SK-N-MC (cell line): Measurements from ENCODE around the gene POLR1G.
"Not testable (repeated sequence)": the region's sequence is repeated elsewhere in the genome, so short reads cannot be mapped to it uniquely, and the experiment has no call there.

Experiments used
- DNase-seq: peaks from one replicate; pipeline ENCODE4 v3.0.0-alpha.2; 2011; ENCODE audit warnings: low read depth, low spot score
- H3K27ac ChIP-seq: fragments of 200-600 bp; sonication (generic); 2 replicates; pipeline ENCODE4 v1.5.1; 2016; ENCODE audit warnings: mixed run types
- H3K36me3 ChIP-seq: fragments of 200-600 bp; sonication (generic); 2 replicates; pipeline ENCODE4 v1.6.1; 2017; ENCODE audit warnings: antibody characterized with exemption, low read length, mixed read lengths; ENCODE audit not compliant: insufficient read depth
- H3K4me3 ChIP-seq: fragments of 200-600 bp; sonication (generic); 2 replicates; pipeline ENCODE4 v1.5.1; 2016
- H3K9ac ChIP-seq: fragments of 200-600 bp; sonication (generic); 2 replicates; pipeline ENCODE4 v1.8.0; 2017; ENCODE audit warnings: mixed run types, mixed read lengths; ENCODE audit not compliant: insufficient read length
- H3K9me3 ChIP-seq: fragments of 200-600 bp; sonication (generic); 2 replicates; pipeline ENCODE4 v1.6.1; 2017; ENCODE audit warnings: low read depth, mild to moderate bottlenecking, antibody characterized with exemption, low read length, moderate library complexity, mixed read lengths
- EZH2 ChIP-seq: fragments of 200-600 bp; sonication (generic); IDR thresholded peaks from one replicate; pipeline ENCODE4 v1.6.1; 2017; ENCODE audit warnings: antibody characterized with exemption
- FOXP2 ChIP-seq: optimal IDR thresholded peaks from 2 replicates; pipeline ENCODE3; 2011; ENCODE audit warnings: mild to moderate bottlenecking, moderate library complexity; ENCODE audit not compliant: insufficient read depth; ENCODE audit errors: extremely low read length, control extremely low read depth
- POLR2AphosphoS5 ChIP-seq: IDR thresholded peaks from 2 replicates; pipeline ENCODE4 v1.6.1; 2012; ENCODE audit warnings: mild to moderate bottlenecking, low read depth, low read length, borderline replicate concordance

The POLR1G gene

GRCh38 chr19:45423033-45423588 lies 16.7 kb downstream of the POLR1G start:
- Histone ChIP-seq H3K9me3 (no peaks in the 10 kb centered on the region), H3K9ac (peak overlapping the region; percentile 96), H3K27ac (peak overlapping the region; percentile 82), H3K36me3 (peaks cover 16% of the 10 kb centered on the region; the same call in 1 of the 2 replicates), H3K4me3 (peak overlapping the region; percentile 96)
- TF ChIP-seq EZH2 (no peak), POLR2AphosphoS5 (no peak), FOXP2 (no peak)
- DNase-seq = no peak

- Histone ChIP-seq H3K27ac (peak within 1 kb of the TSS; percentile 82), H3K4me3 (peak within 1 kb of the TSS; percentile 96), H3K36me3 (peaks cover 13% of the 10 kb centered on the region; the same call in 1 of the 2 replicates), H3K9ac (peak within 1 kb of the TSS; percentile 96), H3K9me3 (no peaks in the 10 kb centered on the region)
- TF ChIP-seq EZH2 (no peak), POLR2AphosphoS5 (peak; percentile 93)
- DNase-seq = no peak
Measured at GRCh38 chr19:45423589-45424190, 17.2 kb downstream of the POLR1G start, which contains the start of gene ERCC1. Gene ERCC1 (minus strand): TSS chr19:45423917. CDS start chr19:45423374, 543 bp downstream.

- Histone ChIP-seq H3K4me3 (peak overlapping the region; percentile 96), H3K9ac (peak overlapping the region; percentile 96), H3K9me3 (no peaks in the 10 kb centered on the region), H3K36me3 (peaks cover 13% of the 10 kb centered on the region; the same call in 1 of the 2 replicates), H3K27ac (peak overlapping the region; percentile 82)
- DNase-seq = no peak
- TF ChIP-seq FOXP2 (no peak), POLR2AphosphoS5 (no peak), EZH2 (no peak)
Measured at GRCh38 chr19:45424191-45425058, 18.0 kb downstream of the POLR1G start.

- no peaks in the 10 kb centered on the region for H3K36me3 ChIP-seq
- DNase-seq = no peak
- H3K4me3 ChIP-seq = peak overlapping the region; percentile 77
- no peak overlapping the region for H3K27ac ChIP-seq
- H3K9me3 ChIP-seq = no peaks in the 10 kb centered on the region
- TF ChIP-seq FOXP2 = no peak
- TF ChIP-seq EZH2 = no peak
- TF ChIP-seq POLR2AphosphoS5 = no peak
- peak overlapping the region; percentile 59 for H3K9ac ChIP-seq
Measured at GRCh38 chr19:45428384-45429231, 22.2 kb downstream of the POLR1G start.

- H3K9me3 ChIP-seq, H3K27ac ChIP-seq, H3K9ac ChIP-seq, H3K4me3 ChIP-seq, H3K36me3 ChIP-seq, DNase-seq: not testable (repeated sequence)
Measured at GRCh38 chr19:45429896-45430295, 23.5 kb downstream of the POLR1G start.

GRCh38 chr19:45431008-45431407 lies 24.6 kb downstream of the POLR1G start:
- not testable (repeated sequence) for H3K9ac ChIP-seq, H3K4me3 ChIP-seq, H3K27ac ChIP-seq, H3K36me3 ChIP-seq, H3K9me3 ChIP-seq, DNase-seq

- H3K27ac ChIP-seq, H3K9ac ChIP-seq, H3K9me3 ChIP-seq, H3K4me3 ChIP-seq, H3K36me3 ChIP-seq, DNase-seq: not testable (repeated sequence)
Measured at GRCh38 chr19:45432543-45432942, 26.1 kb downstream of the POLR1G start.

- no peak overlapping the region for H3K9ac ChIP-seq
- H3K36me3 ChIP-seq = no peaks in the 10 kb centered on the region
- DNase-seq = no peak
- TF ChIP-seq EZH2 (no peak), POLR2AphosphoS5 (no peak), FOXP2 (no peak)
- H3K4me3 ChIP-seq = no peak overlapping the region
- no peak overlapping the region for H3K27ac ChIP-seq
- no peaks in the 10 kb centered on the region for H3K9me3 ChIP-seq
Measured at GRCh38 chr19:45437328-45437727, 30.9 kb downstream of the POLR1G start.
